Suppressor macrophage treated with lipopolysaccharide for 1 hour (primary cell): ENCODE data around the gene MTX1.
"Not testable (repeated sequence)": the region's sequence is repeated elsewhere in the genome, so short reads cannot be mapped to it uniquely, and the experiment has no call there.

ENCODE experiments used
- DNase-seq, 3 donors: peaks; one replicate each; pipeline ENCODE4 v3.0.0-alpha.2; 2020 to 2022

The MTX1 gene

GRCh38 chr1:155189926-155190325, 18.6 kb upstream of the MTX1 start:
- not testable (repeated sequence) for DNase-seq

- DNase-seq: peak in 1 of 3 donors; percentile 17
These were observed 16.6 kb upstream of the MTX1 start for GRCh38 chr1:155191904-155192303.

DNA sequence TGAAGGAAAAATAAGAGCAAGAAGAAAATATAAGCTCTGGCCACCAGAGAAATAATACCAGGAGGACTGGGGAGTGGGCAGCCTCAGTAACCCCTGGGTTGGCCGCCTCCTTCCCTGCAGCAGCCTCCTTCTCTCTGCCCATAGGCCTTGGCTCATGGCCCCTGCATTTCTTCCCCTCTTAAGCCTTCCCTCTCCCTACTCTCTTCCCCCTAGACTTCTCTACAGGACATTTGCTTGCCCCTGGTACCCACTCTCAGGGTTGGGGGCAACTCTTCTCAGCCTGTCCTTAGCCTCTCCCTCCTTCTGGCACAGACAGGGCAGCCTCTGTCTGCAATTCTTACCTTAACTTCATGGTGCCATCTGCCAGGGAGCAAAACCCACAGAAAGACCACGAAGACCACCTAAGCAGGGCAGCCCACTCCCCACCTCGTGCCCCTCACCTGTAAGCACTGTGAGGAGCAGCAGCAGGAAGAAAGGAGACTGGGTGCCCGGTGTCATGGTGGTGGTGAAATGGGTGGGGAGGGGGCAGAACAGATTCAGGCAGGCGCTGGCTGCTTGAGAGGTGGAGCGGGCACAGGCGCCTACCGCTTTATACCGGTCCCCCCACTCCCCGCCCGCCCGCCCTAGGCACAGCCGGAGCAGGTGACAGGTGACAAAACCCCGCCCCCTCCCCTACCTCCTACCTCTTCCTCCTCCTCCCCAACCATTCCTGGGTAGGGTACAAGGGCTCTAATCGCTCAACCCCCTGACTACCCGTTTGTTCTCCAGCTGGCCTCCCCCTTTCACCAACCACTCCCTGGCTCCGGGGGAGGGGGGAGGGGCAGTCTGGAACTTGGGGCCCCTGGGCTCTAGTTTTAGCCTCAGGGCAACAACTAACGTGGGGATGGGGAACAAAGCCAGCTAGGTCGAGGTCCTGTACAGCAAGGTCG, 15.9 kb upstream of the MTX1 start:
- peak in 1 of 3 donors; percentile 10 for DNase-seq

DNA sequence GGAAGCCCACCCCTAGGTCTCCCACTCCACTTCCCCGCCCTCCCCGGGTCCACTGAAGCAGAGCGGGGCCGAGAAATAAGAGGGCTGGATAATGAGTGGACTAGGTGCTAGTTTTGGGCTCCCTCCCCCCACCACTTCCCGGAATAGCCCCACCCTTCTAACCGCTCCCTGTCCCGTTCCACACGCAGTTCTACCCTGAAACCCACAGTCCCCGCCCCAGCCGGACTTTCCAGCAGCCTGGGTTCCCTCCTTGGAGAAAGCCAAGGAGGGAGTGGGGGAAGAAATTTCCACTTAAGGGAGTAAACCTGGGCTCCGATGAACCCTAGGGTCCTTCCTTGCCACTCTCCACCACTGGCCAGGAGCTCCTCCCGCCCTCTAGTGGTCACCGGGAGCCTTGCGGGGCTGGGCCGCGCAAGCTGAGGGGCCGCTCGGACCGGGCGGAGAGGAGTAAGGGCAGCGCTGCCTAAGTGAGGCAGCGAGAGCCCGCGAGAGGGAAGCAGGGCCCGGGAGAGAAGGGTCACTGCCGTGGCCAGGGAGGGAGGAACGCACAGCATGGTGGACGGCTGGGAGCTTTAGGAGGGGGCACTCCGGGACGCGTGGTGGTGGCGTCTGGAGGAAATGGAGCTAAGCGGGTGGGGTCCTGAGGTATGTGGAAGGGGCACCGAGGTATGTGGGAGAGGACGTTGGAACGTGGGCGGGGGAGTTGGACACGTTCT, 15.1 kb upstream of the MTX1 start:
- DNase-seq: peak; percentile 90 to 93 (median 91)

- DNase-seq: not testable (repeated sequence)
These were observed 14.6 kb upstream of the MTX1 start for GRCh38 chr1:155193991-155194240.

DNA sequence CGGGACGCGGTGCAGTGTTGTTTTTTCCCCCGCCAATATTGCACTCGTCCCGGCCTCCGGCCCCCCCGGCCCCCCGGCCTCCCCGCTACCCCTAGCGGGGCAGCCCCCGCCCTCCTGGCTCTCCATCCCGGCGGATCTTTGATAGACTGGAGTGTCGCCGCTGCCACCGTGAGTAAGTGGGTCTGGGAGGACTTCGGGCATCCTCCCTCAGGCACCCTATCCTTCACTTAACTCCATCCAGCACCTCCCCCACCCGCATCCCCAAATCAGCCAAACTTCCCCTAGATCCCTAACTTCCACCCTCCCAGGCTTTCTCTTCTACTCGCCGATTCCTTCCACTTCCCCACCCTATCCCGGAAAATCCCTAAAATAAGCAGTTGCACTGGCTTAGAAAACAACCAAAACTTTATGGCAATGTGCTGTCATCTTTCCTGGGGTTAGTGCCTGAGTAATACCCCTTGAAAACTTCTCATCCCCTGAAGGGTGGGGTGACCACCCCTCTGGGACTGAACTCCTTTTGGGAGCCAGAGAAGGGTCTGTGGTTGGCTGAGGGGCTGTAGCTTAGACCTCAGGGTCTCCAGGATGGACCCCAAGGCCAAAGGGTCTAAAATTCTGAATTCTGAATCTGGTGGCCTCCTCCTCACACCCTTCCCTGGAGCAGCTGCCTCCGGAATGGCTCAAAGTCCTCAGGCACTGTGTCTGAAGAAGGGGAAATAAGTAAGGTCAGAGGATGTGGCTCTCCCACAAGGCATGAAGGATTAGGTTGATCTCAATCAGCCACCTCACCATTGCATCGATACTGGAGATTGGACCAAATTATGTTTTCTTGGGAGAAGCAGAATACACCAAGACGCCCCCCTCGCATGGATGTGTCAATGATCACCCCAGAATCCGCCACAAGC, 13.0 kb upstream of the MTX1 start:
- DNase-seq: peak; percentile 35 to 57 (median 47)

- DNase-seq: peak in 1 of 3 donors; percentile 22
These were observed 12.2 kb upstream of the MTX1 start for GRCh38 chr1:155196103-155196892.

DNA sequence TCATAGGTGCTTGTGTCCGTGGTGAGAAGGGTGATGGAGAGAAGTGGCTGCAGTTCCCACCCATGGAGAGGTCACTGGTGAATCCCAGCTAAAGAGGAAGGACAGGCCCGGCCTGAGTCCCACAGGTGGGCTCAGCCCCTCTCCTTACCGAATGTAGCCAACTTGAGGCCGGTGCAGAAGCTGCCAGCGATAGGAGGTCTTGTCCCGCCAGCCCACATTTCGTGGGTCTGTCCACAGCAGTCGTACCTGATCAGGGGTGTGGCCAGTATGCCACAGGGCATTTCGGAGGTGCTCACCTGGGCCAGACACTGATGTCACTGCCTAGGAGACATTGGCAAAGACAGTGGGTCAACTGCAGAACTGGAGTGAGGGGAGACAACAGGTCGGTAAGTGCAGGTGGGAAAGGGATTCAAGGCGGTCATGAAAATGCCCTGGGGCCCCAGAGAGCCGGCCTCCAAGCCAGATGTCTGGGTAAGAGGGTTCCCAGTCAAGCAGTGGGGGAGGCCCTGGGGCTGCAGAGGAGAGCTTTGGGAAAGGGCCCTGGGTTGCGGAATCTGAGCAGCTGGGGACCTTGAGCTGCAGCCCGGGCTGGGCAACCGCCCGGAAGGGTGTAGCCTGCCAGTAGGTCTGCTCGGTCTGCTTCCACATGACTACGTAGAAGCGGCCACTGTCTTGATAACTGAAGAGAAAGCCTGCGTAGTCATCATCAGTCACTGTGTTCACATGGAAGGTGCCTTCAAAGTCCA, 11.4 kb upstream of the MTX1 start:
- DNase-seq: no peak

DNA sequence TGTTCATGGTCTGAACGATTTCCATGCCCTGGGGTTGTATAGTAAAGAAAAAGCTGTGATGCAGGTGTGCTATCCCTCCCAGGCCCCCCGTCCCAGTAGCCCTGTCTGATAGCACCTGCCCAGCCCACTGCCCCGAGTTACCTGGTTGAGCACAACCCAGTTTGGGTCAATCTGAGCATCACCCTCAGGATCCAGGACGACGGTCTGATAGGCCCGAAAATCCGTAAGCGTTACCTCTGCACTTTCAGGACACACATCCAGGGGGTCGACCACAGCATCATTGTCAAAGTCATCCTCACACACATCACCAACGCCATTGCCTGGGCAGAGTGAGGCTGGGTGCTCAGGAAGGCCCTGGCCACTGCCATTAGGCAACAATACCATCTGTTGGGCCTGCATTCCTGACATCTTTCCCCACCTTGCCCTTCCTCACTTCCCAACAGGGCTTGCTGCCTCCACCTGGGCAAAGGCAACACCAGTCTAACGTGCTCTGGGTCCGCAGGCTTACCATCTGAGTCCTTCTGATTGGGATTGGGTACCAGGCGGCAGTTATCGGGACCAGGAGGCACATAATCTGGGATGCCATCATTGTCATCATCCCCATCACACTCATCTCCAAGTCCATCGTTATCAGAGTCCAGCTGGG, 10.5 kb upstream of the MTX1 start:
- no peak for DNase-seq

- DNase-seq: no peak
These were observed 10.0 kb upstream of the MTX1 start for GRCh38 chr1:155198547-155198906.

GRCh38 chr1:155199792-155200191, 8.7 kb upstream of the MTX1 start:
- peak in 1 of 3 donors; percentile 0 for DNase-seq

DNA sequence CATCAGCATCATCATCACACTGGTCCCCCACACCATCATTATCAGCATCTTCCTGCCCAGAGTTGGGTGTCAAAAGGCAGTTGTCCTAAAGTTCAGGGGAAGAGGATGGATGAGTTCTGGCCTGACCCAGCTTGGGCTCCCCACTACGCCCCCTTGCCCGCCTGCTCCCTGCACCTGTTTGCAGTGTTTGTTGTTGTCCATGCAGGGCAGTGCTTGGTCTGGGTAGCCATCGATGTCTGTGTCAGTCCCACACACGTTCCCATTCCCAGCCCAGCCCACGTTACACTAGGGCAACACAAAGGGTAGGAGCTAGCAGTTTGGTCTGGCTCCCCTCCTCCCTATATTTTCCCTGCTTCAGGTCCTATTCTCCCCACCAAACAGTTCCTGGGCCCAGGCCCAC, 7.6 kb upstream of the MTX1 start:
- peak in 1 of 3 donors; percentile 15 for DNase-seq

GRCh38 chr1:155202198-155202597, 6.3 kb upstream of the MTX1 start:
- DNase-seq: peak in 1 of 3 donors; percentile 14

DNA sequence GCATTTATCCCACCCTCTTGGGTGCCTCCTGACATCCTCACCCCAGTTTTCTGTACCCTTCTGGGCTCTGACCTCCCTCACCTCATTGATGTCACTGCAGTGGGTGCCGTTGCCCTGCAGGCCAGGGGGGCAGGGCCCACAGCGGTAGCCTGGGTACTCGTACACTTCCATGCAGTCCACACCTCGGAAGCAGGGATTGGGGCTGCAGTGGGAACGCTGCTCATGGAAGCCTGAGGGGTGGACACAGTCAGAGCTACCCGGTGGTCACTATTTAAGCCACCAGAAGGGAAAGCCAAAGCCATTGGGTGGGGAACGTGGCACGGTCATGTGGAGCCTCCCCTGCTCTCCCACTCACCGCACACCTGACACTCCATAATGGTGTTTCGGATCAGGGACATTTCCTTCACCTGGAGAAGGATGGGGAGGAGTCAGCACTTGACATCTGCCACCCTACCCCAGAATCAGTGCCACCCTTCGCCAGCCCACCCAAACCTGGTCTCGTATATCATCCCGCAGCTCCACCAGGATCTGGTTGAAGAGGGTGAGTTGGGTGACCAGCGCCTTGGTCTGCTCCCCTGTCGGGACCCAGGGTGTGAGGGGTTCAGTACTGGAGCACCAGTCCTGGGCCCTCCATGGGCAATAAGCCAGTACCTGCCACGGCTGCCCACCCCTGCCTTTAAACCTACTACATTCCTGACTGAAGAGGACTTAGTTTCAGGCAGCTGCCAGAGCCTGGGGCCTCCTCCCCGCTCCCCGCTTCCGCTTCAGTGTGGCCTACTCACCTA, 5.6 kb upstream of the MTX1 start:
- peak in 1 of 3 donors; percentile 14 for DNase-seq

GRCh38 chr1:155205035-155205434, 3.5 kb upstream of the MTX1 start:
- no peak for DNase-seq

GRCh38 chr1:155205969-155206593, 2.4 kb upstream of the MTX1 start:
- DNase-seq: no peak

DNA sequence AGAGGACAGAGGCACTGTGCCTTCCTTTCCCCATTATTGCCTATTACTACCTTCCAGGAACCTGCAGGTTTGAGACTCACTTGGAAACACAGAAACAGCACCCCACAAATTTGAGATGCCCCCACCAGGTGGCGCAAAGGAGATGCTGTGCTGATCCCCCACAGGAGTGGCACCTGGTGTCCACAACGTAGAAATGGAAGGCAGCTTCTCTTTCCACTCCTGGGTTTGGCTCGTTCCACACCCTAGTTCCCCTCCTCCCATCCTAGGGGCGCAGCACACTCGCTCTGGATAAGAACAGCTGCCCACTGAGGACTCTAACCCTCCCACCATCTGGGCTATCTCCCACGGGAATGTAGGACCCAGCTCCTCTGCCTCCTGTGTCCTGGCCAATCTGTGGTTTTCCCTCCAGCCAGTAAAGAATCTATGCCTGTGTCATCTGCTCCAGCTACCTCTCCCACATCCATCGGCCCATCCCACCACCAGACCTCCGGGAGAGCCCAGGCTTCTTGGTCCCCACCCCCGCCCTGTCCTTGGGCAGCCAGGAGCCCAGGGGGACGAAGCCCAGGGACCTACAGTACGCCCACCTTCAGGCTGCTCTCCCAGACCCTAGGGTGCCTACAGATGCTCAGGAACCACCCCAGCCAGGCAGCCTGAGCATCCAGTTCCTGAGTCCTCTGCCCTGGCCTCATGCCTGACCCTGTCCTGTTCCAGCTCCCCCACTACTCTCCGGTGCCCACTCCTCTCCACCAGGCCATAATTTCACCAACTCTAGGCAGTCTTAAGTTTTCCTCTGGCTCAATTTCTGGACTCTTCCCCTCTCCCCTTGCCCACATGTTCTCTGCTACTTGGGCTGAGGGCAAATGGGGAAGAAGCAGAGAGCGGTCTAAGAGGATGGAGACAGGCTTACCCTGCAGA, 1.3 kb upstream of the MTX1 start:
- peak; percentile 77 to 86 (median 78) for DNase-seq

DNA sequence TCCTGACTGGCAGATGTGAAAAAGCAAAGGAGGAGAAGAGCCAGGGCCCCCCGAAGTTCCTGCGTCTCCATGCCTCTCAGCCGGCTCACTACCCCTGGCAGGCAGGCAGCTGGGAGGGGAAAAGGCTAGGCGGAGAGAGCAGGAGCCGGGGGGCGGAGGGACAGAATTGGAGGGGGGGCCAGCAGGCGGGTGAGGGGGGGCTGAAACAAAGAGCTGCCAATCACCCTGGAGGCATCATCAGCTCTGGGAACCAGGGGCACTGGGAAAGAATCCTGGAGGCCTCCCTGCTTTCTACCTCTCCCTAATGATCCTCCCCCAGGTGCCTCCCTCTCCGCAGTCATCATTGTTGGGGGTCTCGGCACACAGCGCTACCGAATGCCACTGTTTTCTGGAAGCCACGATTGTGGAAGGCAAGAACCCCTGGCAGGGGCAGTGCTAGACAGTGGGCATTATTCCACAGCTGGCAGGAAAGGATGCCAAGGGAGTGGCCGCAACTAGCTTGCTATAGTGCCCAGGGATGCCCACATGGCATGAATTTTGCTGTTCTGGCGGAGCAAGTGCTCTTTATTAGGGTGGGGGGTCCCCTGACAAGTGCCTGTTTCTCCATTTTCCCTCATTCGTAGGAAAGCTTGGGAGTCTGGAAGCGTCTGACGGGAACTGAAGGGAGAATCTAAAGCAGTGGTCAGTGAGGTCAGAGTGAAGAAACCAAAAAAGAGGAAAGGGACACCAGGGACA, 522 bp upstream of the MTX1 start, which contains the start of gene THBS3:
TSS of gene THBS3 (minus strand) at position 92 of the 735 bp plus-strand sequence. CDS start at position 71, 21 bp downstream.
- peak in 2 of 3 donors; percentile 70 to 81 for DNase-seq
